Chondrocyte (in vitro differentiated cells): ENCODE data around the gene TTLL11. TPM values are rescaled to one million over a fixed set of nuclear protein-coding genes. Genes with fewer than 3 reads are reported as not detected.

Source experiments
- DNase-seq: peaks from one replicate; pipeline ENCODE4 v3.0.0; 2021; ENCODE audit warnings: mixed read lengths, low spot score
- H3K27ac Mint-ChIP-seq: one replicate; pipeline ENCODE4 v1.8.0; 2021; ENCODE audit warnings: mild to moderate bottlenecking, moderate library complexity, mixed read lengths; ENCODE audit not compliant: unreplicated experiment
- H3K27me3 Mint-ChIP-seq: 2 replicates; pipeline ENCODE4 v1.8.0; 2021; ENCODE audit warnings: low read depth, mixed read lengths
- H3K36me3 Mint-ChIP-seq: 2 replicates; pipeline ENCODE4 v1.8.0; 2021; ENCODE audit warnings: low read depth, mixed read lengths
- H3K4me1 Mint-ChIP-seq: 2 replicates; pipeline ENCODE4 v1.8.0; 2021; ENCODE audit warnings: low read depth, mild to moderate bottlenecking, mixed read lengths
- H3K4me3 Mint-ChIP-seq: one replicate; pipeline ENCODE4 v1.8.0; 2021; ENCODE audit warnings: mild to moderate bottlenecking, moderate library complexity, mixed read lengths; ENCODE audit not compliant: unreplicated experiment
- H3K9me3 Mint-ChIP-seq: 2 replicates; pipeline ENCODE4 v1.8.0; 2021; ENCODE audit warnings: low read depth, mixed read lengths
- CTCF ChIP-seq: fragments of 200-600 bp; sonication (generic); IDR thresholded peaks from 2 replicates; pipeline ENCODE4 v1.5.0; 2021; ENCODE audit warnings: antibody characterized with exemption, mild to moderate bottlenecking, moderate library complexity
- total RNA-seq: library from RNA; stranded (reverse); gene quantifications from 3 replicates; pipeline ENCODE4 v1.2.1, GENCODE V29; 2021

TTLL11 gene
- total RNA-seq, 1 donor from 2014 or later = 9.1 TPM

DNA sequence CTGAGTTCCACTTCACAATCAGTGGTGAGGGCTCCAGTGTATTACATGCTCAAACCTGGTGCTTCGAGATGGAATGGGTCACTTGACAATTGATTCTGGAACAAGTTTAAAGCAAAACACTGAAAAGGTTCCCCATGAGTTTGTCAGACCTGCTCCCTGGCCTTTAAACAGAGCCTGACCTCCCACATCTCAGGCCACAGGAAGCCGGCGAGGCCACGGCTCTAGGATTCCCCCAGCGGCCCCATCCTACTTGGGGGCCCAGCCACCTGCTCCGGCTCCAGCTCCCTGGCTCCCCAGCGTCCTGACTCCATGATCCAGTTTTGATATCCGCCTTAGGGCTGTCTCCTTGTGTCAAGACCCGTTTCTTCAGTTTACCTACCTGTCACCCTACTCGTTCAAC, 62.0 kb downstream of the TTLL11 start:
- H3K9me3 Mint-ChIP-seq = peaks cover 8% of the 10 kb centered on the region
- no peak for TF ChIP-seq CTCF
- H3K27ac Mint-ChIP-seq = no peak overlapping the region

DNA sequence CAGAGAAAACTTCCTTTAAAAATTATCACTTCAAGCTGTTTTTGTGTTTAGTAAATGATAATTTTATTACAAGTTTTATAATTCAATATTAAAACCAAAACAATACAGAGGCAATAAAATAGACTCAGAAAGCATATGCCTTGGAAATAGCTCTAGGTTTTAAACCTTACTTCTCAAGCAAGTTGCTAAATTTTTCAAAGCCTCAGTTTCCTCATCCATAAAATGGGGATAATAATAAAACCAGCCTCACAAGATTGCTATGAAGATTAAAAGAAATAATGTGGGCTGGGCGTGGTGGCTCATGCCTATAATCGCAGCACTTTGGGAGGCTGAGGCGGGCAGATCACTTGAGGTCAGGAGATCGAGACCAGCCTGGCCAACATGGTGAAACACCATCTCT, 62.8 kb downstream of the TTLL11 start:
- no peaks in the 10 kb centered on the region for H3K27me3 Mint-ChIP-seq
- no peak for DNase-seq
- peaks cover 24% of the 10 kb centered on the region for H3K4me1 Mint-ChIP-seq
- H3K27ac Mint-ChIP-seq = no peak overlapping the region
- H3K36me3 Mint-ChIP-seq = peaks cover 12% of the 10 kb centered on the region
- H3K4me3 Mint-ChIP-seq = no peak overlapping the region
- peaks cover 8% of the 10 kb centered on the region for H3K9me3 Mint-ChIP-seq
- no peak for TF ChIP-seq CTCF

More for the DNA sequence above, 62.0 kb downstream of the TTLL11 start:
- DNase-seq = no peak
- Mint-ChIP-seq H3K4me1 (peaks cover 24% of the 10 kb centered on the region), H3K27me3 (no peaks in the 10 kb centered on the region), H3K4me3 (no peak overlapping the region), H3K36me3 (peaks cover 10% of the 10 kb centered on the region)

GRCh38 chr9:122029898-122030297, 63.2 kb downstream of the TTLL11 start:
- Mint-ChIP-seq H3K27me3 (no peaks in the 10 kb centered on the region), H3K36me3 (peaks cover 12% of the 10 kb centered on the region), H3K27ac (no peak overlapping the region), H3K4me1 (peaks cover 24% of the 10 kb centered on the region), H3K4me3 (no peak overlapping the region), H3K9me3 (peaks cover 8% of the 10 kb centered on the region)
- DNase-seq = no peak
- no peak for TF ChIP-seq CTCF

DNA sequence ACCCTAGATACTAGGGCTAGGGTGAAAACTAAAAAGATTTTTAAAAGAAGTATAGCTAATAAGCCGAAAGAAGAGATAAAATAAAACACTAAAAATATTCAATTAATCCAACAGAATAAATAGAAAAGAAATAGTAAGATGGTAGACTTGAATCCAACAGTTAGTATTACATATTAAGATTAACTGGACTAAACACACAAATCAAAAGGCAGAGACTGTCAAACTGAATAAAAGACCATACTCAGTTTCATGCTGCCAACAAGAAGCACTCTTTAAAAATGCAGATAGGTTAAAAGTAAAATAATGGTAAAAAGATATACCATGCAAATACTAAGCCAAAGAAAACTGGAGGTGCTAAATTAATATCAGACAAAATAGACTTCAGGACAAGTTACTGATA, 65.0 kb downstream of the TTLL11 start:
- Mint-ChIP-seq H3K27ac (no peak overlapping the region), H3K4me1 (peaks cover 16% of the 10 kb centered on the region), H3K36me3 (peaks cover 17% of the 10 kb centered on the region), H3K4me3 (no peak overlapping the region), H3K9me3 (peaks cover 15% of the 10 kb centered on the region), H3K27me3 (no peaks in the 10 kb centered on the region)
- TF ChIP-seq CTCF = no peak
- DNase-seq = no peak

- Mint-ChIP-seq H3K4me3 (no peak overlapping the region), H3K27ac (no peak overlapping the region), H3K27me3 (no peaks in the 10 kb centered on the region), H3K9me3 (peaks cover 7% of the 10 kb centered on the region), H3K36me3 (peaks cover 12% of the 10 kb centered on the region), H3K4me1 (peaks cover 10% of the 10 kb centered on the region)
- TF ChIP-seq CTCF = no peak
- no peak for DNase-seq
Observed at GRCh38 chr9:122020398-122020797, 72.7 kb downstream of the TTLL11 start.
